Lower lobe of right lung (tissue), 2 donors: Measurements from ENCODE around the gene KANK3. TPM values are rescaled to one million over a fixed set of nuclear protein-coding genes. Genes with fewer than 3 reads are reported as not detected.
"Not testable (repeated sequence)": the region's sequence is repeated elsewhere in the genome, so short reads cannot be mapped to it uniquely, and the experiment has no call there.

Source experiments
- ATAC-seq, 2 donors: fragments of 200-7000 bp; cut with Tn5 transposase; one replicate each; pipeline ENCODE4 v1.9.1; 2020 to 2022; ENCODE audit warnings: mild to moderate bottlenecking in 2 of 2, moderate library complexity in 2 of 2
- DNase-seq: peaks from one replicate; pipeline ENCODE4 v3.0.0-alpha.2; 2020
- H3K27ac ChIP-seq: fragments of 200-600 bp; one replicate; pipeline ENCODE4 v1.8.0; 2022
- H3K27me3 ChIP-seq: fragments of 200-600 bp; one replicate; pipeline ENCODE4 v1.8.0; 2022; ENCODE audit warnings: low read depth
- H3K36me3 ChIP-seq: fragments of 200-600 bp; one replicate; pipeline ENCODE4 v1.8.0; 2022; ENCODE audit warnings: mild to moderate bottlenecking
- H3K4me1 ChIP-seq: fragments of 200-600 bp; one replicate; pipeline ENCODE4 v1.8.0; 2022
- H3K4me3 ChIP-seq: fragments of 200-600 bp; one replicate; pipeline ENCODE4 v1.8.0; 2022; ENCODE audit warnings: mild to moderate bottlenecking
- H3K9me3 ChIP-seq: fragments of 200-600 bp; one replicate; pipeline ENCODE4 v1.8.0; 2022
- intact Hi-C: fragments of 100-400 bp; cut with DNase I; formaldehyde crosslinking; loops from one replicate; pipeline ENCODE4 v1.11.0; 2022
- total RNA-seq: library from RNA; stranded (reverse); fragmentation: NEBNext Ultra II Directional; extraction: Animal tissue kit (Norgen Biotek cat#: 25700); gene quantifications from one replicate; pipeline ENCODE4 v1.2.1, GENCODE V29; 2021
- TF ChIP-seq, protein P1 (sequence below): fragments of 200-600 bp; IDR thresholded peaks from one replicate; pipeline ENCODE4 v1.8.0; 2022; ENCODE audit warnings: antibody characterized with exemption, mild to moderate bottlenecking
- donor health status: DM: no; HTN: yes; CAD: no; lungs with severe emphysema.

The KANK3 gene
- total RNA-seq, 1 donor from 2014 or later = 49.0 TPM

DNA sequence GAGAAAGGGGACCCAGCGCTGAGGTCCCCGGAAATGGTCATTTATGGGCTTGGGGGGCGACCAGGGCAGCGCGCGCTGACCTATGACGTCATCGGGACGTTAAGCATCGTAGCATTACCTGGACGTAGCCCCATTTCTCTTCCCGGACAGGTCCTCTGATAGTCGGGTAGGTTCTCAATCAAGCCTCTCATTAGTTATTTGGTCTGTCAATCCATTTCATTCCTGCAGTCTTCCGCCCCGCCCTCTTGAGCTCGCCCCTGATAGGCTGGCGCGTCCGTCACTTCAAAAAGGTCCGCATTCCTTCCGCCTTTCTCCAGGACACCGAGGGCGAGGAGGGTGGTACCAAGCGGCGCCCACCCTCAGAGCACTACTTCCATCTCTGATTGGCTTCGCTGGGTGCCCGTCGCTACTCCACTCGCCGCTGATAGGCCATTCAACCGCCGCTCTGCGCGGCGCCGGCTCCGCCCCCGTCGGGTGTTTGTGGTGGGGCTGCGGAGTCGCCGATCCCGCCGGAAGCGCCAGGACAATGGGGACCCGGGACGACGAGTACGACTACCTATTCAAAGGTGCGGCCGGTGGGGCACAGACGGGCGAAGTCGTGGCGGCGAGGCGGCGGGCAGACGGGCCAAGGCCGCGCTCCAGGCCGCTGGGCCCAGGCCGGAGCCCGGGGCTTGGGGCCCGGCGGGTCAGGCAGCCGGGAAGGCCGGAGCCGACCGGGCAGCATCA is 47.0 kb upstream of the KANK3 start, which contains the start of gene RAB11B:
RAB11B (plus strand) TSS at position 470 of the 726 bp plus-strand sequence; CDS start at position 527, 57 bp downstream.
- H3K36me3 ChIP-seq = no peaks in the 10 kb centered on the region
- ATAC-seq = peak; percentile 96
- peak within 1 kb of the TSS; percentile 90 for H3K4me3 ChIP-seq
- DNase-seq = peak; percentile 99
- intact Hi-C loops = no loop called here
- H3K27ac ChIP-seq = peak within 1 kb of the TSS; percentile 100
- H3K27me3 ChIP-seq = no peaks in the 10 kb centered on the region
- TF ChIP-seq, protein P1, sequence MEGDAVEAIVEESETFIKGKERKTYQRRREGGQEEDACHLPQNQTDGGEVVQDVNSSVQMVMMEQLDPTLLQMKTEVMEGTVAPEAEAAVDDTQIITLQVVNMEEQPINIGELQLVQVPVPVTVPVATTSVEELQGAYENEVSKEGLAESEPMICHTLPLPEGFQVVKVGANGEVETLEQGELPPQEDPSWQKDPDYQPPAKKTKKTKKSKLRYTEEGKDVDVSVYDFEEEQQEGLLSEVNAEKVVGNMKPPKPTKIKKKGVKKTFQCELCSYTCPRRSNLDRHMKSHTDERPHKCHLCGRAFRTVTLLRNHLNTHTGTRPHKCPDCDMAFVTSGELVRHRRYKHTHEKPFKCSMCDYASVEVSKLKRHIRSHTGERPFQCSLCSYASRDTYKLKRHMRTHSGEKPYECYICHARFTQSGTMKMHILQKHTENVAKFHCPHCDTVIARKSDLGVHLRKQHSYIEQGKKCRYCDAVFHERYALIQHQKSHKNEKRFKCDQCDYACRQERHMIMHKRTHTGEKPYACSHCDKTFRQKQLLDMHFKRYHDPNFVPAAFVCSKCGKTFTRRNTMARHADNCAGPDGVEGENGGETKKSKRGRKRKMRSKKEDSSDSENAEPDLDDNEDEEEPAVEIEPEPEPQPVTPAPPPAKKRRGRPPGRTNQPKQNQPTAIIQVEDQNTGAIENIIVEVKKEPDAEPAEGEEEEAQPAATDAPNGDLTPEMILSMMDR = no peak
- peaks cover 64% of the 10 kb centered on the region for H3K4me1 ChIP-seq
- no peaks in the 10 kb centered on the region for H3K9me3 ChIP-seq

DNA sequence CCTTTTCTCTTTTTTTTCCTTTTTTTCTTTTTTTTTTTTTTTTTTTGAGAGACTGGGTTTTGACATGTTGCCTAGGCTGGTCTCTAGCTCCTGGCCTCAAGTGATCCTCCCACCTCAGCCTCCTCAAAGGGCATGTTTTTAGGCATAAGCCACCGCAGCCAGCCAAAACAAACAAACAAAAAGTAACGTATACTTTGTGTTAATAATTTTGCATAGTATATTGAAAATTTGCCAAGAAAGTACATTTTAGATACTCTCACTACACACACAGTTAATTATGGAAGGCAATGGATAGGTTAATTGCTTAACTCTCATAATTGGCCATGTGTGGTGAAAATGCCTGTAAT is 45.5 kb upstream of the KANK3 start:
- Histone ChIP-seq H3K27ac (no peak overlapping the region), H3K36me3 (no peaks in the 10 kb centered on the region), H3K4me3 (no peak overlapping the region), H3K9me3 (no peaks in the 10 kb centered on the region), H3K4me1 (peaks cover 60% of the 10 kb centered on the region), H3K27me3 (no peaks in the 10 kb centered on the region)
- ATAC-seq = no peak
- TF ChIP-seq, protein P1 = no peak
- intact Hi-C loops = no loop called here
- no peak for DNase-seq

DNA sequence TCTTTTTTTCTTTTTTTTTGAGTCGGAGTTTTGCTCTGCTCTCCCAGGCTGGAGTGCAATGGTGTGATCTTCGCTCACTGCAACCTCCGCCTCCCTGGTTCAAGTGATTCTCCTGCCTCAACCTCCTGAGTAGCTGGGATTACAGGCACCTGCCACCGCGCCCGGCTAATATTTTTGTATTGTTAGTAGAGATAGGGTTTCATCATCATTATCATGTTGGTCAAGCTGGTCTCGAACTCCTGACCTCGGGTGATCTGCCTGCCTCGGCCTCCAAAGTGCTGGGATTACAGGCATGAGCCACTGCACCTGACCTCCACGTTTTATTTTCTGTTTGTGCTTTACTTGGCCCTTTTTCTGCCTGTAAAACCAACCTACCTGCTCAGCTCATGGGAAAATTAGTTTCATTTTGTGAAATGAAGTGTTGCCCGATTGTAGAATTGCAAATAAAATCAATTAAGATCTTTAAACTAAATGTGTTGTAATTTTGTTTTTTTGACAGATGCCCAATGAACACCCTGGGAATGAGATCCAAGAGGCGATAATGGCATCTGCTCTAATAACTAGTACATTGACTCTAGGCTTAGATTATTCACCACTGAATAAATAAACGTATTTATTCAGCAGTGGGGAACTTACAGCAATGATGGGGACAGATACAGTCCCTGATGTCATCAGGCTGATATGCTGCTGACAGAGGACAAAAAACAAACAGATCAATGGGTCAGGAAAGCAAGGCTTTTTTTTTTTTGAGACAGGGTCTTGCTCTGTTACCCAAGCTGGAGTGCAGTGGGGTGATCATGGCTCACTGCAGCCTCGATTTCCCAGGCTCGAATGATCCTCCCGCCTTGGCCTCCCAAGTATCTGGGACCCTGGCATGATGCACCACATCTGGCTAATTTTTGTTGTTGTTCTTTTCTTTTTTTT is 44.9 kb upstream of the KANK3 start:
- no peak for ATAC-seq
- Histone ChIP-seq H3K9me3 (no peaks in the 10 kb centered on the region), H3K27me3 (no peaks in the 10 kb centered on the region), H3K36me3 (no peaks in the 10 kb centered on the region), H3K27ac (no peak overlapping the region), H3K4me1 (peaks cover 54% of the 10 kb centered on the region), H3K4me3 (no peak overlapping the region)
- intact Hi-C loops = no loop called here
- TF ChIP-seq, protein P1 = no peak
- peak; percentile 29 for DNase-seq

DNA sequence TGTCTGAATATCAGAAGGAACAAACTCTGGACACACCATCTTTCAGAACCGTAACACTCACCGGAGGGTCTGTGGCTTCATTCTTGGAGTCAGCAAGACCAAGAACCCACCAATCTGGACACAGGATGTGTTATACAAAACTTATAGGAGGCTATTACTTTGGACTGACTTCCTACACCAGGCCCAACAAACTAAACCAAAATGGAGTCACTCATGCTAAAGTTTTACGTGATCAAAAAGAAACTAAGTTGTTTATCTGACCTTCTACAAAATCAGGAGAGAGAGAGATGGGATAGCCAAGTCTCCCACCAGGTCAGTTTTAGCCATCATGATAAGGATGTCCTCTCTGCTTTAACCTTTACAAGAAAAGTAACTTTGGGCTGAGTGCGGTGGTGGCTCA is 43.9 kb upstream of the KANK3 start:
- Histone ChIP-seq H3K27ac (no peak overlapping the region), H3K27me3 (no peaks in the 10 kb centered on the region), H3K36me3 (no peaks in the 10 kb centered on the region), H3K9me3 (no peaks in the 10 kb centered on the region), H3K4me1 (peaks cover 44% of the 10 kb centered on the region), H3K4me3 (no peak overlapping the region)
- no peak for ATAC-seq
- DNase-seq = no peak
- intact Hi-C loops = no loop called here
- TF ChIP-seq, protein P1 = no peak

DNA sequence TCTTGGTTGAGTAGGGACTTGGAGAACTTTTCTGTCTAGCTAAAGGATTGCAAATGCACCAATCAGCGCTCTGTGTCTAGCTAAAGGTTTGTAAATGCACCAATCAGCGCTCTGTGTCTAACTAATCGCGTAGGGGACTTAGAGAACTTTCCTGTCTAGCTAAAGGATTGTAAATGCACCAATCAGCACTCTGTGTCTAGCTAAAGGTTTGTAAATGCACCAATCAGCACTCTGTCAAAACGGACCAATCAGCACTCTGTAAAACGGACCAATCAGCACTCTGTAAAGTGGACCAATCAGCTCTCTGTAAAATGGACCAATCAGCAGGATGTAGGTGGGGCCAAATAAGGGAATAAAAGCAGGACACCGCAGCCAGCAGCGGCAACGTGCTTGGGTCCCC is 43.4 kb upstream of the KANK3 start:
- H3K9me3 ChIP-seq, H3K4me3 ChIP-seq, ATAC-seq, DNase-seq, intact Hi-C loops, H3K36me3 ChIP-seq, H3K27me3 ChIP-seq: not testable (repeated sequence)
- Histone ChIP-seq H3K4me1 (peaks cover 39% of the 10 kb centered on the region), H3K27ac (peak overlapping the region; percentile 22)

DNA sequence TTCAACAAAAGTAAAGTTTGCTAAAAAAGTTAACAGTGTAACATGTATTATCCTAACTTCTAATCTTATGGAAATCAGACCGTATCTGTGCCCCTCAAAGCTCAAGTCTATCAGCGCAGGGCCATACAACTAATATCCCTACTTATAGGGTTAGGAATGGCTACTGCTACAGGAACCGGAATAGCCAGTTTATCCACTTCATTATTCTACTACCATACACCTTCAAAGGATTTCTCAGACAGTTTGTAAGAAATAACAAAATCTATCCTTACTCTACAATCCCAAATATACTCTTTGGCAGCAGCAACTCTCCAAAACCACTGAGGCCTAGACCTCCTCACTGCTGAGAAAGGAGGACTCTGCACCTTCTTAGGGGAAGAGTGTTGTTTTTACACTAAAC is 42.5 kb upstream of the KANK3 start:
- DNase-seq, H3K4me3 ChIP-seq, H3K36me3 ChIP-seq, ATAC-seq, H3K9me3 ChIP-seq, H3K27me3 ChIP-seq, intact Hi-C loops: not testable (repeated sequence)
- peaks cover 32% of the 10 kb centered on the region for H3K4me1 ChIP-seq
- H3K27ac ChIP-seq = peak overlapping the region; percentile 22

DNA sequence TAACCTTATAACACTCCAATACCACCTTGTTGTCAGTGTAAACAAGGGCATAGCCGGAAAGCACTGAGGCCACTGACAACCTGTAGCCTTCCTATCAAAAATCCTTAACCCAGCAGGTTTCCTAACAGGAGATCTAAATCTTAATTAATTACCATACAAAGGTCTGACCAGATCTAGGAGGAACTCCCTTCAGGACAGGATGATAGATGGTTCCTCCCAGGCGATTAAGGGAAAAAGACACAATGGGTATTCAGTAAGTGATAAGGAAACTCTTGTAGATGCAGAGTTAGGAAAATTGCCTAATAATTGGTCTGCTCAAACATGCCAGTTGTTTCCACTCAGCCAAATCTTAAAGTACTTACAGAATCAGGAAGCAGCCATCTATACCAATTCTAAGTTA is 42.0 kb upstream of the KANK3 start:
- H3K9me3 ChIP-seq, H3K4me3 ChIP-seq, ATAC-seq, H3K27me3 ChIP-seq, H3K27ac ChIP-seq, intact Hi-C loops, DNase-seq, H3K36me3 ChIP-seq: not testable (repeated sequence)
- H3K4me1 ChIP-seq = peaks cover 32% of the 10 kb centered on the region

DNA sequence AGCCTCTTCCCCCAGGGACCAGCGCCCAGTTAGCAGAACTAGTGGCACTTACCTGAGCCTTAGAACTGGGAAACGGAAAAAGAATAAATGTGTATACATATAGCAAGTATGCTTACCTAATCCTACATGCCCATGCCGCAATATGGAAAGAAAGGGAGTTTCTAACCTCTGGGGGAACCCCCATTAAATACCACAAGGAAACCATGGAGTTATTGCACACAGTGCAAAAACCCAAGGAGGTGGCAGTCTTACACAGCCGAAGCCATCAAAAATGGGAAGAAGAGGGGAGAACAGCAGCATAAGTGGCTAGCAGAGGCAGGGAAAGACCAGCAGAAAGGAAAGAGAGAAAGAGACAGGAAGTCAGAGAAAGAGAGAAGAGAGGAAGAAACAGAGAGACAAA is 41.5 kb upstream of the KANK3 start:
- H3K9me3 ChIP-seq, H3K27me3 ChIP-seq, ATAC-seq, H3K27ac ChIP-seq, H3K4me3 ChIP-seq, H3K36me3 ChIP-seq, DNase-seq, intact Hi-C loops: not testable (repeated sequence)
- peaks cover 31% of the 10 kb centered on the region for H3K4me1 ChIP-seq

DNA sequence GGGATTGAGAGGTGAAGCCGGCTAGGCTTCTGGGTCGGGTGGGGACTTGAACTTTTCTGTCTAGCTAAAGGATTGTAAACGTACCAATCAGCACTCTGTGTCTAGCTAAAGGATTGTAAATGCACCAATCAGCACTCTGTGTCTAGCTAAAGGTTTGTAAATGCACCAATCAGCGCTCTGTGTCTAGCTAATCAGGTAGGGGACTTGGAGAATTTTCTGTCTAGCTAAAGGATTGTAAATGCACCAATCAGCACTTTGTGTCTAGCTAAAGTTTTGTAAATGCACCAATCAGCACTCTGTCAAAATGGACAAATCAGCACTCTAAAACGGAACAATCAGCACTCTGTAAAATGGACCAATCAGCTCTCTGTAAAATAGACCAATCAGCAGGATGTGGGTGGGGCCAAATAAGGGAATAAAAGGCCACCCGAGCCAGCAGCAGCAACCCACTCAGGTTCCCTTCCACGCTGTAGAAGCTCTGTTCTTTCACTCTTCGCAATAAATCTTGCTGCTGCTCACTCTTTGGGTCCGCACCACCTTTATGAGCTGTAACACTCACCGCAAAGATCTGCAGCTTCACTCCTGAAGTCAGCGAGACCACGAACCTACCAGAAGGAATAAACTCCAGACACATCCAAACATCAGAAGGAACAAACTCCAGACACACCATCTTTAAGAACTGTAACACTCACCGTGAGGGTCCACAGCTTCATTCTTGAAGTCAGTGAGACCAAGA is 36.3 kb upstream of the KANK3 start:
- H3K27ac ChIP-seq, H3K9me3 ChIP-seq, H3K4me3 ChIP-seq, H3K4me1 ChIP-seq, H3K36me3 ChIP-seq, intact Hi-C loops, H3K27me3 ChIP-seq, ATAC-seq: not testable (repeated sequence)
- peak; percentile 3 for DNase-seq
